HepG2 (cell line): Measurements from ENCODE around the gene MSMB. TPM values are rescaled to one million over a fixed set of nuclear protein-coding genes. Genes with fewer than 3 reads are reported as not detected.

Source experiments
- BHLHE40 ChIP-seq: IDR thresholded peaks from 2 replicates; pipeline ENCODE4 v1.6.1; 2011; ENCODE audit warnings: low read length, improper control_type of control experiment
- ETV5 ChIP-seq: IDR thresholded peaks from 2 replicates; pipeline ENCODE4 v1.6.1; 2018; ENCODE audit warnings: missing biosample characterization, missing genetic modification reagents, inconsistent platforms, borderline replicate concordance
- GFI1 ChIP-seq: sonication (generic); formaldehyde crosslinking; IDR thresholded peaks from 2 replicates; pipeline ENCODE4 v1.5.0; 2020; ENCODE audit warnings: missing genetic modification reagents, mild to moderate bottlenecking, borderline replicate concordance
- HNF4A ChIP-seq: sonication (generic); formaldehyde crosslinking; IDR thresholded peaks from 2 replicates; pipeline ENCODE4 v1.4.0; 2020; ENCODE audit warnings: missing genetic modification reagents
- JDP2 ChIP-seq: sonication (generic); formaldehyde crosslinking; IDR thresholded peaks from 2 replicates; pipeline ENCODE4 v1.8.1; 2022; ENCODE audit warnings: missing genetic modification reagents, borderline replicate concordance
- POGK ChIP-seq: sonication (generic); formaldehyde crosslinking; conservative IDR thresholded peaks from 2 replicates; pipeline ENCODE4 v1.8.0; 2022; ENCODE audit warnings: mild to moderate bottlenecking, moderate library complexity, missing genetic modification reagents
- POLR2A ChIP-seq, 2 experiments: IDR thresholded peaks; 2 replicates each; pipeline ENCODE4 v1.6.1; 2011; ENCODE audit warnings: low read depth in 2 of 2, low read length in 2 of 2, mild to moderate bottlenecking in 1 of 2, moderate library complexity in 1 of 2; ENCODE audit not compliant: insufficient read depth in 1 of 2
- PRMT3 ChIP-seq: sonication (generic); formaldehyde crosslinking; IDR thresholded peaks from 2 replicates; pipeline ENCODE4 v1.8.1; 2022; ENCODE audit warnings: low read depth, mild to moderate bottlenecking, moderate library complexity, missing genetic modification reagents, borderline replicate concordance
- RBFOX2 ChIP-seq: fragments of 200-400 bp; formaldehyde crosslinking; IDR thresholded peaks from 2 replicates; pipeline ENCODE4 v1.6.1; 2017; ENCODE audit warnings: low read depth, mild to moderate bottlenecking, low read length
- ZNF234 ChIP-seq: sonication (generic); formaldehyde crosslinking; conservative IDR thresholded peaks from 2 replicates; pipeline ENCODE4 v1.5.1; 2020; ENCODE audit warnings: mild to moderate bottlenecking, missing genetic modification reagents
- ZNF350 ChIP-seq: sonication (generic); formaldehyde crosslinking; IDR thresholded peaks from 2 replicates; pipeline ENCODE4 v1.4.0; 2020; ENCODE audit warnings: mild to moderate bottlenecking, low read depth, missing genetic modification reagents, borderline replicate concordance
- ZNF672 ChIP-seq: sonication (generic); formaldehyde crosslinking; IDR thresholded peaks from 2 replicates; pipeline ENCODE4 v1.8.1; 2022; ENCODE audit warnings: missing genetic modification reagents
- ZNF773 ChIP-seq: sonication (generic); formaldehyde crosslinking; IDR thresholded peaks from 2 replicates; pipeline ENCODE4 v1.4.0; 2020; ENCODE audit warnings: missing genetic modification reagents, borderline replicate concordance
- polyA plus RNA-seq, 8 experiments: library from polyadenylated mRNA; depleted of rRNA in 3 of 8; stranded (reverse) in 7 of 8; unstranded in 1 of 8; fragments of >200 nt; fragmentation: Illumina TruSeq in 4 of 8; extraction: Trizol in 4 of 8; gene quantifications; 2 replicates each; pipeline versions ENCODE4 v1.2.1 to v1.2.3, GENCODE V29; 2011 to 2016; ENCODE audit warnings: low read depth in 4 of 8, missing spikeins in 1 of 8, mixed read lengths in 1 of 8; ENCODE audit not compliant: insufficient read depth in 1 of 8
- total RNA-seq, 5 experiments: library from RNA; depleted of rRNA; stranded (reverse); fragments of >200 nt; fragmentation: Illumina TruSeq; extraction: Trizol; gene quantifications; 2 replicates each; pipeline ENCODE4 v1.2.3, GENCODE V29; 2016; ENCODE audit warnings: low read depth in 1 of 5

Gene MSMB
- total and polyA plus RNA-seq, 2 of the 13 experiments (the other 11 are each of a cell fraction or from before 2014, with no cell fraction given): 0.84 TPM; not detected in 1

DNA sequence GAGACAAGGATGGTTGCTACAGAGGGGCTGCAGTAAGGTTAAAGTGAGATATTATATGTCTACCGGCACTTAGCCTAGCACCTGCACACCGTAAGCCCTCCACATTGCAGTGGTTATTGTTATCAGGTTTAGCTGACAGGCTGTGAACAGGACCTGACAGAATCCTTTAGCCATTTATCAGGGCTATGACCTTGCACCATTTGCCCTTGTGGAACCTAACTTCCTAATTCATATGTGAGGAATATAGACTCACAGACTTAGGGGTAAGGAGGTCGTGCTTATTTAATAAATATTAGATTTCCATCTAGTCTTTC lies 25.8 kb downstream of the MSMB start (continued):
- TF ChIP-seq ZNF234 (no peak), BHLHE40 (no peak), ZNF672 (no peak), PRMT3 (CRISPR knock-in tag) (no peak), ETV5 (CRISPR knock-in tag) (no peak), RBFOX2 (peak; percentile 62), JDP2 (CRISPR knock-in tag) (no peak), HNF4A (CRISPR knock-in tag) (0 out of 2 replicates have a peak, but pooled peaks have one; percentile 4), ZNF773 (CRISPR knock-in tag) (no peak), POGK (CRISPR knock-in tag) (0 out of 2 replicates have a peak, but pooled peaks have one; percentile 20), POLR2A (IDR thresholded peaks at IDR 0.05; ENCODE audit: insufficient read depth in 1 of 2, low read depth in 2 of 2, low read length in 2 of 2) (peak in 1 of 2 experiments; percentile 23; a peak in 1 of 4 replicates), GFI1 (CRISPR knock-in tag) (no peak), ZNF350 (CRISPR knock-in tag) (no peak)
